SK-N-SH treated with all-trans-retinoic acid at 6 μM for 48 hours (cell line): ENCODE results near the gene KIRREL2.
"Not testable (repeated sequence)": the region's sequence is repeated elsewhere in the genome, so short reads cannot be mapped to it uniquely, and the experiment has no call there.

Experiments used
- ATAC-seq: fragments of 200-7000 bp; cut with Tn5 transposase; 3 replicates; pipeline ENCODE4 v1.9.1; 2020; ENCODE audit warnings: mild to moderate bottlenecking, moderate library complexity
- BACH2 ChIP-seq: fragments of 250-450 bp; sonication (Bioruptor Pico); IDR thresholded peaks from 2 replicates; pipeline ENCODE4 v1.9.0; 2021; ENCODE audit warnings: mild to moderate bottlenecking, borderline replicate concordance
- CSRNP3 ChIP-seq: fragments of 250-450 bp; sonication (Bioruptor Pico); IDR thresholded peaks from 2 replicates; pipeline ENCODE4 v1.5.1; 2021; ENCODE audit warnings: mild to moderate bottlenecking, moderate library complexity
- ESRRG ChIP-seq: fragments of 250-450 bp; sonication (Bioruptor Pico); IDR thresholded peaks from 2 replicates; pipeline ENCODE4 v1.6.1; 2021; ENCODE audit warnings: mild to moderate bottlenecking
- GLIS3 ChIP-seq: fragments of 250-450 bp; sonication (Bioruptor Pico); IDR thresholded peaks from 2 replicates; pipeline ENCODE4 v1.5.0; 2020; ENCODE audit warnings: mild to moderate bottlenecking, moderate library complexity
- ISL1 ChIP-seq: fragments of 250-450 bp; sonication (Bioruptor Pico); IDR thresholded peaks from 2 replicates; pipeline ENCODE4 v2.1.2; 2022; ENCODE audit warnings: mild to moderate bottlenecking, moderate library complexity
- OSR1 ChIP-seq: fragments of 250-450 bp; sonication (Bioruptor Pico); IDR thresholded peaks from 2 replicates; pipeline ENCODE4 v1.8.0; 2022; ENCODE audit warnings: moderate library complexity, mild to moderate bottlenecking, inconsistent platforms
- POU6F1 ChIP-seq: fragments of 250-450 bp; sonication (Bioruptor Pico); IDR thresholded peaks from 2 replicates; pipeline ENCODE4 v1.8.0; 2021; ENCODE audit warnings: low read depth, mild to moderate bottlenecking, moderate library complexity, borderline replicate concordance
- PPARA ChIP-seq: fragments of 250-450 bp; sonication (Bioruptor Pico); IDR thresholded peaks from 2 replicates; pipeline ENCODE4 v1.5.0; 2020; ENCODE audit warnings: mild to moderate bottlenecking, borderline replicate concordance
- RARB ChIP-seq: fragments of 250-450 bp; sonication (Bioruptor Pico); IDR thresholded peaks from 2 replicates; pipeline ENCODE4 v1.8.0; 2021; ENCODE audit warnings: mild to moderate bottlenecking, moderate library complexity
- SNAI2 ChIP-seq: fragments of 250-450 bp; sonication (Bioruptor Pico); IDR thresholded peaks from 2 replicates; pipeline ENCODE4 v1.5.0; 2020; ENCODE audit warnings: mild to moderate bottlenecking, moderate library complexity
- TCF4 ChIP-seq: fragments of 250-450 bp; sonication (Bioruptor Pico); IDR thresholded peaks from 2 replicates; pipeline ENCODE4 v1.8.0; 2021; ENCODE audit warnings: mild to moderate bottlenecking, moderate library complexity, borderline replicate concordance
- TOX ChIP-seq: fragments of 250-450 bp; sonication (Bioruptor Pico); IDR thresholded peaks from 2 replicates; pipeline ENCODE4 v1.8.0; 2021; ENCODE audit warnings: mild to moderate bottlenecking, moderate library complexity, borderline replicate concordance
- ZC3H10 ChIP-seq: fragments of 250-450 bp; sonication (Bioruptor Pico); IDR thresholded peaks from 2 replicates; pipeline ENCODE4 v1.5.1; 2021; ENCODE audit warnings: mild to moderate bottlenecking, moderate library complexity
- ZFP3 ChIP-seq: fragments of 250-450 bp; sonication (Bioruptor Pico); IDR thresholded peaks from 2 replicates; pipeline ENCODE4 v1.5.0; 2020; ENCODE audit warnings: mild to moderate bottlenecking, moderate library complexity
- ZFP30 ChIP-seq: fragments of 450-650 bp; formaldehyde crosslinking; IDR thresholded peaks from 2 replicates; pipeline ENCODE4 v1.5.0; 2022; ENCODE audit warnings: mild to moderate bottlenecking, moderate library complexity
- ZNF565 ChIP-seq: fragments of 450-650 bp; formaldehyde crosslinking; conservative IDR thresholded peaks from 2 replicates; pipeline ENCODE4 v1.5.0; 2020; ENCODE audit warnings: low read depth, mild to moderate bottlenecking, moderate library complexity
- ZNF70 ChIP-seq: fragments of 450-650 bp; formaldehyde crosslinking; IDR thresholded peaks from 2 replicates; pipeline ENCODE4 v1.5.0; 2020; ENCODE audit warnings: mild to moderate bottlenecking, moderate library complexity
- ZNF8 ChIP-seq: fragments of 450-650 bp; formaldehyde crosslinking; IDR thresholded peaks from 2 replicates; pipeline ENCODE4 v1.5.0; 2020; ENCODE audit warnings: mild to moderate bottlenecking, moderate library complexity
- TF ChIP-seq, protein P1 (sequence below): fragments of 250-450 bp; sonication (Bioruptor Pico); IDR thresholded peaks from 2 replicates; pipeline ENCODE4 v1.8.0; 2020; ENCODE audit warnings: mild to moderate bottlenecking, moderate library complexity, borderline replicate concordance
- TF ChIP-seq, protein P2 (sequence below): fragments of 250-450 bp; sonication (Bioruptor Pico); IDR thresholded peaks from 2 replicates; pipeline ENCODE4 v1.5.1; 2020; ENCODE audit warnings: low read depth, mild to moderate bottlenecking, moderate library complexity

Gene KIRREL2

DNA sequence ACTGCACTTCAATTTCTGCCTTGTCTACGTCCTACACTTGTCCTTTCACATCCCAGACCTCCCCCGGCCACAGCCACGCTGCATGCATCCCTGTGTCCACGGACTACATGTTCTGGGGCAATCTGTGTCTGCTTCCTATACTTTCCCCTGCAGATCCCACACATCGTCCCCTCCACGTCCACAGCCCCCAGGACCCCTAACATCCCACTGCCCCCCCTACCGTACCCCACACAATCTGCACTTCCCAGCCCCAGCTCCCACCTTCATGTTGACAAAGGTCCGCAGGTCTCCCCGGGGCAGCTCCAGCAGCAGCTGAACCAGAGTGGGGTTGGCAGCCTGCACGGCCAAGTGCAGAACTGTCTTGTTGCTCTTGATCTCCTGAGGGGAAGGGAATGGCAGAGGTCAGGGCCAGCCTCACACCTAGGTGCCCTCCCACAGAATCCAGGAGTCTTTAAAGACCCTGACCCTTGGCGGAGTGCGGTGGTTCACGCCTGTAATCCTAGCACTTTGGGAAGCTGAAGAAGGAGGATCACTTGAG, 33.5 kb downstream of the KIRREL2 start:
- no peak for TF ChIP-seq ESRRG (CRISPR knock-in tag)
- TF ChIP-seq, protein P1, sequence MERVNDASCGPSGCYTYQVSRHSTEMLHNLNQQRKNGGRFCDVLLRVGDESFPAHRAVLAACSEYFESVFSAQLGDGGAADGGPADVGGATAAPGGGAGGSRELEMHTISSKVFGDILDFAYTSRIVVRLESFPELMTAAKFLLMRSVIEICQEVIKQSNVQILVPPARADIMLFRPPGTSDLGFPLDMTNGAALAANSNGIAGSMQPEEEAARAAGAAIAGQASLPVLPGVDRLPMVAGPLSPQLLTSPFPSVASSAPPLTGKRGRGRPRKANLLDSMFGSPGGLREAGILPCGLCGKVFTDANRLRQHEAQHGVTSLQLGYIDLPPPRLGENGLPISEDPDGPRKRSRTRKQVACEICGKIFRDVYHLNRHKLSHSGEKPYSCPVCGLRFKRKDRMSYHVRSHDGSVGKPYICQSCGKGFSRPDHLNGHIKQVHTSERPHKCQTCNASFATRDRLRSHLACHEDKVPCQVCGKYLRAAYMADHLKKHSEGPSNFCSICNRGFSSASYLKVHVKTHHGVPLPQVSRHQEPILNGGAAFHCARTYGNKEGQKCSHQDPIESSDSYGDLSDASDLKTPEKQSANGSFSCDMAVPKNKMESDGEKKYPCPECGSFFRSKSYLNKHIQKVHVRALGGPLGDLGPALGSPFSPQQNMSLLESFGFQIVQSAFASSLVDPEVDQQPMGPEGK (CRISPR knock-in tag): no peak
- no peak for TF ChIP-seq OSR1 (CRISPR knock-in tag)
- TF ChIP-seq ZFP3 (CRISPR knock-in tag): no peak
- TF ChIP-seq PPARA (CRISPR knock-in tag): no peak
- no peak for TF ChIP-seq ZNF70 (CRISPR knock-in tag)
- TF ChIP-seq TOX: no peak
- TF ChIP-seq ZFP30 (CRISPR knock-in tag): no peak
- TF ChIP-seq ZNF8 (CRISPR knock-in tag): no peak
- no peak for TF ChIP-seq TCF4 (CRISPR knock-in tag)
- no peak for TF ChIP-seq GLIS3 (CRISPR knock-in tag)
- TF ChIP-seq POU6F1 (CRISPR knock-in tag): no peak
- no peak for ATAC-seq

- ATAC-seq: not testable (repeated sequence)
Measured at GRCh38 chr19:35891819-35892218, 35.1 kb downstream of the KIRREL2 start.

DNA sequence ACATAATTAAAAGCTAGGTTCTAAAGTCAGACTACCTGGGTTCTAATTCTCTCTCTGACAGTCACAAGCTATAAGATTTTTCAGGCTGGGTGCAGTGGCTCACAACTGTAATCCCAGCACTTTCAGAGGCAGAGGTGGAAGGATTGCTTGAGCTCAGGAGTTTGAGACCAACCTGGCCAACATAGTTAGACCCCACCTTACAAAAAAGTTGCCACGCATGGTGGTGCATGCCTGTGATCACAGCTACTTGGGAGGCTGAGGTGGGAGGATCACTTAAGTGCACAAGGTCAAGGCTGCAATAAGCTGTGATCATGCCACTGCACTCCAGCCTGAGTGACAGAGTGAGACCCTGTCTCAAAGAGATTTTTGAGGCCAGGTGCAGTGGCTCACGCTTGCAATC, 37.6 kb downstream of the KIRREL2 start:
- no peak for TF ChIP-seq ESRRG (CRISPR knock-in tag)
- TF ChIP-seq SNAI2 (CRISPR knock-in tag): no peak
- TF ChIP-seq ZNF565: no peak
- TF ChIP-seq, protein P2, sequence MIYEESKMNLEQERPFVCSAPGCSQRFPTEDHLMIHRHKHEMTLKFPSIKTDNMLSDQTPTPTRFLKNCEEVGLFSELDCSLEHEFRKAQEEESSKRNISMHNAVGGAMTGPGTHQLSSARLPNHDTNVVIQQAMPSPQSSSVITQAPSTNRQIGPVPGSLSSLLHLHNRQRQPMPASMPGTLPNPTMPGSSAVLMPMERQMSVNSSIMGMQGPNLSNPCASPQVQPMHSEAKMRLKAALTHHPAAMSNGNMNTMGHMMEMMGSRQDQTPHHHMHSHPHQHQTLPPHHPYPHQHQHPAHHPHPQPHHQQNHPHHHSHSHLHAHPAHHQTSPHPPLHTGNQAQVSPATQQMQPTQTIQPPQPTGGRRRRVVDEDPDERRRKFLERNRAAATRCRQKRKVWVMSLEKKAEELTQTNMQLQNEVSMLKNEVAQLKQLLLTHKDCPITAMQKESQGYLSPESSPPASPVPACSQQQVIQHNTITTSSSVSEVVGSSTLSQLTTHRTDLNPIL (CRISPR knock-in tag): no peak
- no peak for TF ChIP-seq TOX
- ATAC-seq: no peak

DNA sequence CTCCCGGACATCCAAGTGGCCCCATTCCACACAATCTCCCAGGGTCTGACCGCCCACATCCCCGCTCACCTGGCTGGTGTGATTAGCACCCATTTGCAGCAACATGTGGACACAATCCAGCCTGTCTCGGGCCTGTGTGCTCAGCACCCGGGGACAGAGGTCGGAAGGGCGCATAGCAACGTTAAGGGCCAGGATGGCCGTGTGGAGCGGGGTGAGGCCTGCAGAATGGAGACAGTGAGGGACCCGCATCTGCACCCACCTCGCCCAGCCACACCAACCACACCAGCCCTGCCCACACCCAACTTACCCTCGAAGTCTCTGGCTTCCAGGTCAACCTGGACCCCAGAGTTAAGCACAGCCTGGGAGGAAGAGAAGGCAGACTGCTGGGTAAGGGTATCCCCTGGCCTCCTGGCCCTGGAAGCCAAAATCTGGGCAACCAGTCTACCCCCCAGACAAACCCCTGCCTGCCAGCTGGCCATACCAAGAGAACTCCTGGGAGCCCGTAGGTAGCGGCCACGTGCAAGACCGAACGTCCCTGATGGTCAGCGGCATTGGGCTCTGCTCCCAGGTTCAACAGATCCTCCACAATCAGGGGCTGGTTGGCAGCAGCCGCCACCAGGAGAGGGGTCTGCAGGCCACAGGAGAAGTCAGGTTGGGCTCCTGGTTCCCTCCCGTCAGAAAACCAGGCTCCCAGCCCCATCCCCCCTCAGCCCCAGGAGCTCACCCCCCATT, 39.4 kb downstream of the KIRREL2 start:
- ATAC-seq: no peak
- TF ChIP-seq ZC3H10 (CRISPR knock-in tag): no peak
- TF ChIP-seq, protein P1 (CRISPR knock-in tag): no peak
- TF ChIP-seq ZFP3 (CRISPR knock-in tag): no peak
- TF ChIP-seq TCF4 (CRISPR knock-in tag): no peak
- no peak for TF ChIP-seq TOX
- no peak for TF ChIP-seq RARB
- no peak for TF ChIP-seq ZNF8 (CRISPR knock-in tag)
- TF ChIP-seq ZFP30 (CRISPR knock-in tag): no peak
- no peak for TF ChIP-seq SNAI2 (CRISPR knock-in tag)
- TF ChIP-seq GLIS3 (CRISPR knock-in tag): no peak
- TF ChIP-seq CSRNP3: no peak
- TF ChIP-seq, protein P2 (CRISPR knock-in tag): no peak
- TF ChIP-seq BACH2 (CRISPR knock-in tag): no peak
- TF ChIP-seq POU6F1 (CRISPR knock-in tag): no peak
- TF ChIP-seq ISL1 (CRISPR knock-in tag): no peak
- TF ChIP-seq ESRRG (CRISPR knock-in tag): no peak
